ENCODE measurements around the gene NUDT6. TPM values are rescaled to one million over a fixed set of nuclear protein-coding genes. Genes with fewer than 3 reads are reported as not detected.

NUDT6 gene
- total RNA-seq, 1 experiment from 2014 or later = 9.0 TPM

GRCh38 chr4:122894827-122895226 lies 27.6 kb downstream of the NUDT6 start (continued):
- TF ChIP-seq ATF3 (IDR thresholded peaks at IDR 0.05) = no peak
- no peak for TF ChIP-seq JUND (IDR thresholded peaks at IDR 0.05)
- TF ChIP-seq RAD21 (IDR thresholded peaks at IDR 0.05; ENCODE audit: low read depth) = no peak

GRCh38 chr4:122890147-122890795 lies 32.1 kb downstream of the NUDT6 start:
- Histone ChIP-seq H3K36me3 (ENCODE audit: control insufficient read depth in 1 of 2, insufficient read depth in 2 of 2, low read length in 2 of 2) (0 out of 4 replicates have a peak, but pooled peaks cover 0 to 2% of the 10 kb centered on the region in 2 experiments), H3K4me3 (replicated peaks in 1 of 2; ENCODE audit: low read depth in 1 of 2, low read length in 2 of 2) (no peak overlapping the region), H3K9me2 (ENCODE audit: insufficient read depth) (no peaks in the 10 kb centered on the region), H4K20me1 (ENCODE audit: insufficient read depth) (no peaks in the 10 kb centered on the region), H3K27ac (ENCODE audit: low read depth, low read length) (no peak overlapping the region), H3K27me3 (ENCODE audit: insufficient read depth, low read length) (no peaks in the 10 kb centered on the region), H3K79me2 (ENCODE audit: insufficient read depth, low read length) (no peaks in the 10 kb centered on the region), H3K9ac (ENCODE audit: low read length) (no peak overlapping the region), H3K4me2 (ENCODE audit: low read length) (no peak overlapping the region), H3K9me3 (ENCODE audit: control insufficient read depth in 1 of 2, insufficient read depth in 1 of 2, low read depth in 1 of 2, low read length in 2 of 2) (no peaks in the 10 kb centered on the region), H3K4me1 (ENCODE audit: control insufficient read depth in 1 of 2, insufficient read depth in 2 of 2, low read length in 2 of 2) (no peaks in the 10 kb centered on the region), H2AFZ (ENCODE audit: low read depth, low read length, poor library complexity, severe bottlenecking) (no peak overlapping the region)
- DNase-seq (ENCODE audit: low read depth, low spot score) (no peak), ATAC-seq (no peak)
- POLR2A ChIA-PET = no interaction called here
- BruUV-seq (replicated peaks) = no TSS peak
- intact Hi-C loops (cut with micrococcal nuclease) = no loop called here
- CTCF ChIA-PET = no interaction called here
- TF ChIP-seq, protein P1, sequence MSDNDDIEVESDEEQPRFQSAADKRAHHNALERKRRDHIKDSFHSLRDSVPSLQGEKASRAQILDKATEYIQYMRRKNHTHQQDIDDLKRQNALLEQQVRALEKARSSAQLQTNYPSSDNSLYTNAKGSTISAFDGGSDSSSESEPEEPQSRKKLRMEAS (IDR thresholded peaks at IDR 0.05) = no peak
- no peak for TF ChIP-seq EGR1 (IDR thresholded peaks at IDR 0.05; ENCODE audit: low read depth)
- no peak for TF ChIP-seq ATF3 (IDR thresholded peaks at IDR 0.05)
- no peak for TF ChIP-seq SP1 (IDR thresholded peaks at IDR 0.05; ENCODE audit: low read depth)
- TF ChIP-seq CEBPB (IDR thresholded peaks at IDR 0.05; ENCODE audit: low read depth) = no peak
- no peak for TF ChIP-seq TCF7L2 (IDR thresholded peaks at IDR 0.05; ENCODE audit: borderline replicate concordance, extremely low read depth, insufficient read depth, insufficient read length)
- no peak for TF ChIP-seq POLR2A (IDR thresholded peaks at IDR 0.05; ENCODE audit: borderline replicate concordance, extremely low read depth, insufficient read depth, insufficient read length)
- TF ChIP-seq ZFX (IDR thresholded peaks at IDR 0.05) = no peak
- TF ChIP-seq YY1 (IDR thresholded peaks at IDR 0.05; ENCODE audit: extremely low read depth, insufficient replicate concordance, low read depth, low read length) = no peak
- TF ChIP-seq EZH2phosphoT487 (IDR thresholded peaks at IDR 0.05; ENCODE audit: borderline replicate concordance) = no peak
- TF ChIP-seq EZH2 (IDR thresholded peaks at IDR 0.05) = no peak
- no peak for TF ChIP-seq RAD21 (IDR thresholded peaks at IDR 0.05; ENCODE audit: low read depth)
- no peak for TF ChIP-seq SIN3A (IDR thresholded peaks at IDR 0.05; ENCODE audit: low read depth)
- no peak for TF ChIP-seq ELF1 (IDR thresholded peaks at IDR 0.05; ENCODE audit: borderline replicate concordance, low read depth)
- no peak for TF ChIP-seq CBX3 (IDR thresholded peaks at IDR 0.05; ENCODE audit: low read depth)
- RAD21 ChIA-PET (ENCODE audit: low non-redundant PET in 1 of 2, low total read pairs in 2 of 2, uncharacterized antibody in 2 of 2, unreplicated experiment in 2 of 2) = no interaction called here
